Retinal pigment epithelial cell (primary cell): ENCODE measurements around the gene RGS7.

Source experiments
- DNase-seq: peaks from one replicate; pipeline ENCODE4 v3.0.0-alpha.2; 2010; ENCODE audit warnings: low read depth
- H3K4me3 ChIP-seq: 2 replicates; pipeline ENCODE4 v1.5.1; 2011; ENCODE audit warnings: mild to moderate bottlenecking, low read length, control low read depth, moderate library complexity
- TF ChIP-seq, protein P1 (sequence below): conservative IDR thresholded peaks from 2 replicates; pipeline ENCODE4 v1.5.1; 2011; ENCODE audit warnings: low read depth, low read length, control low read depth, inconsistent platforms

RGS7 gene

DNA sequence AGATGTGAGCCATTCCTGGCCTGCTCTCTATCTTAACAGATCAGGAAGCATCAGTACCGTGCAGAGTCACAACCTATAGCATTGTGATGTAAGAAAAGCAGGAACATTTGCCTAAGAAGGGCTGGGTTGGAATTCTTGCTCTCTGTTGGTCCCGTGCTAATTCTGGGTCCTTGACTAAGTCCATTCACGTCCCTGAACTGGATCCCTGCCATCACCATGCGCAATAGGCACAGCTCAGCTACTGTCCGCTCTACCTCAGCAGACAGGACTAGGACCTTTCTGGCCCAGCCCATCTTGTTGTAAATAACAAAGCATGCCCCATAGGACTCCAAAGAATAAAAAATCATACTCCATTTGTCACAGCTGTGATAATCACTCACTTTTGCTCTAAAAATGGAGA, 175.0 kb downstream of the RGS7 start:
- no peak for DNase-seq
- TF ChIP-seq, protein P1, sequence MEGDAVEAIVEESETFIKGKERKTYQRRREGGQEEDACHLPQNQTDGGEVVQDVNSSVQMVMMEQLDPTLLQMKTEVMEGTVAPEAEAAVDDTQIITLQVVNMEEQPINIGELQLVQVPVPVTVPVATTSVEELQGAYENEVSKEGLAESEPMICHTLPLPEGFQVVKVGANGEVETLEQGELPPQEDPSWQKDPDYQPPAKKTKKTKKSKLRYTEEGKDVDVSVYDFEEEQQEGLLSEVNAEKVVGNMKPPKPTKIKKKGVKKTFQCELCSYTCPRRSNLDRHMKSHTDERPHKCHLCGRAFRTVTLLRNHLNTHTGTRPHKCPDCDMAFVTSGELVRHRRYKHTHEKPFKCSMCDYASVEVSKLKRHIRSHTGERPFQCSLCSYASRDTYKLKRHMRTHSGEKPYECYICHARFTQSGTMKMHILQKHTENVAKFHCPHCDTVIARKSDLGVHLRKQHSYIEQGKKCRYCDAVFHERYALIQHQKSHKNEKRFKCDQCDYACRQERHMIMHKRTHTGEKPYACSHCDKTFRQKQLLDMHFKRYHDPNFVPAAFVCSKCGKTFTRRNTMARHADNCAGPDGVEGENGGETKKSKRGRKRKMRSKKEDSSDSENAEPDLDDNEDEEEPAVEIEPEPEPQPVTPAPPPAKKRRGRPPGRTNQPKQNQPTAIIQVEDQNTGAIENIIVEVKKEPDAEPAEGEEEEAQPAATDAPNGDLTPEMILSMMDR = no peak

DNA sequence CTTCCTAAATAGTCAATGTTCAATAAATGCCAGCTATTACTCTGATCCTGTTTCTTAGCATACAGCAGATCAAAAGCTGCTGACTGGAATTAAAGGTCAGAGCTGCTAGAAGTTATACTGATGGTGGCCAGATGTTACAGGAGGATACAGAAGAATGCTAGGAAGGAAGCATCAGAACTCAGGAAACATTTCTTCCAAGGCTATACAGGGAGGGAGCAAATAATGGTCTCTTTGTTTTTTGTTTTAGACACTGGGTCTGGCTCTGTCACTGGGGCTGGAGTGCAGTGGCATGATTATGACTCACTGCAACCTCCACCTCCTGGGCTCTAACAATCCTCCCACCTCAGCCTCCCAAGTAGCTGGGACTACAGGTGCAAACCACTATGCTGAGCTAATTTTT, 175.5 kb downstream of the RGS7 start:
- no peak for DNase-seq
- no peak overlapping the region for H3K4me3 ChIP-seq
- TF ChIP-seq, protein P1 = no peak

More for the DNA sequence above, 175.0 kb downstream of the RGS7 start:
- H3K4me3 ChIP-seq = no peak overlapping the region

DNA sequence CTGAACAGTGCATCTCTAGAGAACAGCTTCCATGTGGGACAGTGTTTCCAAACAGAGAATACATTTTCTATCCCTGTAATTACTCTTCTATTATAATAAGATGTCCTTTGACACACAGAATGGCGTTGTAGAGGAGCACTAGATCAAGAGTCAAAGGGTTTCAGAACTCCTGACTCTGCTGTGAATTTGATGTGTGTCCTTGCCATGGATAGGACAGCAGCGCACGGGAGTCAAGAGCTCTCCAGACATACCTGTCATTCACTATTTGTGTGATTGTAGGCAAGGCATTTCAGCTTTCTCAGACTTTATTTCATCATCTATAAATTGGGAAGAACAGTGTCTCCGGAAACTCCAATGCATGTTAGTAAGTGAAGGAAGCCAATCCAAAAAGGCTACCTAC, 176.4 kb downstream of the RGS7 start:
- TF ChIP-seq, protein P1 = no peak
- no peak for DNase-seq

DNA sequence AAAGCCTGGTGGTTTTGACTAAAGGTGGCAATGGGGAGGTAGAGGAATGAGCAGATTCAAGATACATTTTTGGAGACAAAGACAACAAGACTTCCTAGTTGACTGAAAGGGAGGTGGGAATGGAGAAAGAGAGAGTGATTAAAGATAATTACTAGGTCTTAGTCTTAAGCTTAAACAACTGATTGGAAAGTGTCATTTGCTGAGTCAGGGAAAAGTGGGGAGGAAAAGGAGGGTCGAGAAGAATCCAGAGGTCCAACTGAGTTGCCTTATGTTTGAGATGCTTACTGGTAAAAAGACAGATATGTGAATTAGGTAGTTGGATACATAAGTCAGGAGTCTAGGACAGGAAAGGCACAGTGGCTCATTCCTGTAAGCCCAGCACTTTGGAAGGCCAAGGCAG, 179.3 kb downstream of the RGS7 start:
- no peak overlapping the region for H3K4me3 ChIP-seq
- TF ChIP-seq, protein P1 = no peak
- DNase-seq = no peak

More for the DNA sequence above, 176.4 kb downstream of the RGS7 start:
- no peak overlapping the region for H3K4me3 ChIP-seq

DNA sequence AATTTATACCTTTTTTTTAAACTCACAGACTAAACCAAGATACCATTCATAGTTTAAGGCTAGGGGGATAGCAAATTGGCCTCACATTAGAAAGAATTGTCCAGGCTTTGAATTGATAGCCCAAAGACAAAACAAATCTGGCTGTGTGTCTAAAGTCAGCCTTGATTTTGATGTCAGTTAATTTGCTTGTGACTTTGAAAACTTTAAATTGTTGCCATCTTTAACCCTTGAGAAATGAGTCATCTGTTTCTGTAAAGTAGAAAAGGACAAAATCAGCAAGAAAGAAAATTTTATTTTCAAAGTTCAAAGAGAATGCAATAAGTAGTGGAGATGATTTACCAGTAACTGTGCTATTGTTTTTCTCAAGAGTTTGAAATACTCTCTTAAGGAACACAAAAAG, 184.5 kb downstream of the RGS7 start:
- TF ChIP-seq, protein P1 = no peak
- H3K4me3 ChIP-seq = no peak overlapping the region
- DNase-seq = no peak

DNA sequence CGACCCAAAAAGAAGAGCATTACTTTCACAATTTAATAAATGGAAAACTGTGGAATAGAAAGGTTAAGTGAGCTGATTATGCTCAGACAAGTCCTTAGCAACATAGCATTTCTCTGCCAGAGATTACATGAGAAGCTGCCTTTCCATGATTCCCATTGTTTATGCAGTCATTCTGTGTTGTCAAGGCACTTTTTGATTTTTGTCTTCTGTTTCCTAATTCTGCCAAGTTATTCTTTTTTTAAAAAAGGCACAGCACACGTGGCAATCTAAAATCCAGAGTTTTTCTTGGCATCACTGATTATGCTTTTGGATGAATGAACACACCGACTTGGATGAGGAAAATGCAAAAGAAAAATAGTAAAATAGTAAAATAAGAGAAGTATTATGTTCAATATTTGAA, 185.0 kb downstream of the RGS7 start:
- DNase-seq = no peak
- no peak overlapping the region for H3K4me3 ChIP-seq
- TF ChIP-seq, protein P1 = no peak

DNA sequence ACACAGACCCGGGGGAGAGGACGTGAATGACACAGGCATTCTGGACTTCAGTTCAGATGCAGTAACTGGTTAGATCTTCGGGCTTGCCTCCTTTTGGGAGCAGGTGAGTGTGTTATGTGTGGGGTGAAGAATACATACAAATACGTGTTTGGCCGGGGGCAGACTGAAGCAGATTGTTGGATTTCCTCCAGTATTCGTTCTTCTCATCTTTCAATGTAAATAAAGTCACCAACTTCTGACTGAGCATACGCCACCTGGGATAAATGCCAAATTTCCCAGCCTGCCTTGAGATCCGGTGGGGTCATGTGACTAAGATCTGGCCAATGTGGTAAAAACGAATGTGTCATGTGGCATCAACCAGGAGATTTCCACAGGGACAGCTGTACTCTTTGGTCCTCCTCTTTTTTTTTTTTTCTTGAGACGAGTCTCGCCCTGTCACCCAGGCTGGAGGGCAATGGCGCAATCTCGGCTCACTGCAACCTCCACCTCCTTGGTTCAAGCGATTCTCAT, 189.8 kb downstream of the RGS7 start:
- DNase-seq = no peak
- TF ChIP-seq, protein P1 = no peak

More for the DNA sequence above, 189.8 kb downstream of the RGS7 start:
- no peak overlapping the region for H3K4me3 ChIP-seq
